Body of pancreas (tissue), 4 donors: Measurements from ENCODE around the gene CDAN1. TPM values are rescaled to one million over a fixed set of nuclear protein-coding genes. Genes with fewer than 3 reads are reported as not detected.

Source experiments
- ATAC-seq: fragments of 150-250 bp; one replicate; pipeline ENCODE4 v1.9.1; 2016
- DNase-seq, 4 donors: peaks; one replicate each; pipeline ENCODE4 v3.0.0-alpha.2; 2019
- H3K27ac ChIP-seq, 4 donors: fragments of 200-600 bp; sonication (generic); 1 replicate in 3 of 4; 2 replicates in 1 of 4; pipeline versions ENCODE4 v1.5.1 to v1.6.1; 2016 to 2019; ENCODE audit warnings: mild to moderate bottlenecking in 1 of 4, mixed read lengths in 1 of 4, moderate library complexity in 1 of 4
- H3K27me3 ChIP-seq, 2 donors: fragments of 200-600 bp; sonication (generic); one replicate each; pipeline ENCODE4 v1.6.0; 2016; ENCODE audit warnings: mild to moderate bottlenecking in 1 of 2
- H3K36me3 ChIP-seq, 2 donors: fragments of 200-600 bp; sonication (generic); replicated peaks in 1 of 2; 2 replicates each; pipeline ENCODE4 v1.5.1; 2016; ENCODE audit warnings: low read depth in 2 of 2; ENCODE audit not compliant: insufficient read depth in 1 of 2
- H3K4me1 ChIP-seq: fragments of 200-600 bp; sonication (generic); one replicate; pipeline ENCODE4 v1.6.0; 2016
- H3K4me3 ChIP-seq, 2 donors: fragments of 200-600 bp; sonication (generic); 1 replicate in 1 of 2; 2 replicates in 1 of 2; pipeline ENCODE4 v1.5.1; 2016 to 2019
- H3K9me3 ChIP-seq, 3 donors: fragments of 200-600 bp; sonication (generic); 1 replicate in 2 of 3; 2 replicates in 1 of 3; pipeline ENCODE4 v1.5.1; 2016
- POLR2A ChIP-seq, 3 donors: fragments of 450-650 bp; IDR thresholded peaks; one replicate each; pipeline ENCODE4 v1.6.1; 2016; ENCODE audit warnings: antibody characterized with exemption in 3 of 3, mild to moderate bottlenecking in 2 of 3
- WGBS, 2 donors: methylation state at CpG; one replicate each; pipeline ENCODE4 v1.1.5; 2017; 5-methylcytosine and 5-hydroxymethylcytosine counted together
- intact Hi-C: fragments of 100-400 bp; cut with DNase I; formaldehyde crosslinking; loops from one replicate; pipeline ENCODE4 v1.15.1; 2023
- total RNA-seq, 2 donors: library from RNA; depleted of rRNA; stranded (reverse); fragments of >200 nt; gene quantifications; one replicate each; pipeline ENCODE4 v1.1.0, GENCODE V29; 2016
- TF ChIP-seq, protein P1 (sequence below), 7 experiments: fragments of 450-650 bp in 4 of 7; fragments of 200-600 bp in 3 of 7; sonication (generic) in 3 of 7; IDR thresholded peaks; one replicate each; pipeline ENCODE4 v1.5.1; 2016 to 2019; ENCODE audit warnings: antibody characterized with exemption in 7 of 7

CDAN1 gene
- total RNA-seq, 2 donors from 2014 or later, result 9.9 to 19.1 TPM

DNA sequence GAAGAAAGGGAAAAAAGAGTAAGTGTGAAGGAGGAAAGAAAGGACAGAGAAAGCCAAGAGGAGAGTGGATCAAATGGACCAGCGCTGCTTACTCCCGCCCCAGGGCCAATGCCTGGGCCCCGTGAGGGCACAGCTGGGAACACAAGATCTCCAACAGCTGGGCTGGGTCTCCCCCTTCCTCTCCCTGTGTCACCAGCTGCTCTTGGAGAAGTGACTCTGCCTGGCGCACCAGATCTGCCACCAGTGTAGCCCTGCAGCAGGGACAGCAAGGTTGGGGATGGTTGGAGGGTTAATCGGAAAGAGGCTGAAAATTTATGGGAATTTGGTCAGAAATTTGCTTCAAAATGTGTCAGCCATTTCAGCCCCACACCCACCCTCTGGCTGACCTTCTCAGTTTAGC lies 8.4 kb downstream of the CDAN1 start:
- Histone ChIP-seq H3K4me3 (no peak overlapping the region), H3K9me3 (no peaks in the 10 kb centered on the region), H3K27me3 (no peaks in the 10 kb centered on the region), H3K36me3 (peaks cover 13 to 46% of the 10 kb centered on the region in 2 donors), H3K27ac (no peak overlapping the region), H3K4me1 (no peaks in the 10 kb centered on the region)
- intact Hi-C loops, result no loop called here
- WGBS, 2 donors, result 96 to 98% methylated on average over 5 of the region's 5 CpGs
- DNase-seq, result no peak
- TF ChIP-seq, protein P1, sequence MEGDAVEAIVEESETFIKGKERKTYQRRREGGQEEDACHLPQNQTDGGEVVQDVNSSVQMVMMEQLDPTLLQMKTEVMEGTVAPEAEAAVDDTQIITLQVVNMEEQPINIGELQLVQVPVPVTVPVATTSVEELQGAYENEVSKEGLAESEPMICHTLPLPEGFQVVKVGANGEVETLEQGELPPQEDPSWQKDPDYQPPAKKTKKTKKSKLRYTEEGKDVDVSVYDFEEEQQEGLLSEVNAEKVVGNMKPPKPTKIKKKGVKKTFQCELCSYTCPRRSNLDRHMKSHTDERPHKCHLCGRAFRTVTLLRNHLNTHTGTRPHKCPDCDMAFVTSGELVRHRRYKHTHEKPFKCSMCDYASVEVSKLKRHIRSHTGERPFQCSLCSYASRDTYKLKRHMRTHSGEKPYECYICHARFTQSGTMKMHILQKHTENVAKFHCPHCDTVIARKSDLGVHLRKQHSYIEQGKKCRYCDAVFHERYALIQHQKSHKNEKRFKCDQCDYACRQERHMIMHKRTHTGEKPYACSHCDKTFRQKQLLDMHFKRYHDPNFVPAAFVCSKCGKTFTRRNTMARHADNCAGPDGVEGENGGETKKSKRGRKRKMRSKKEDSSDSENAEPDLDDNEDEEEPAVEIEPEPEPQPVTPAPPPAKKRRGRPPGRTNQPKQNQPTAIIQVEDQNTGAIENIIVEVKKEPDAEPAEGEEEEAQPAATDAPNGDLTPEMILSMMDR (IDR thresholded peaks at IDR 0.05), result no peak
- TF ChIP-seq POLR2A (IDR thresholded peaks at IDR 0.05), result no peak
- no peak for ATAC-seq

DNA sequence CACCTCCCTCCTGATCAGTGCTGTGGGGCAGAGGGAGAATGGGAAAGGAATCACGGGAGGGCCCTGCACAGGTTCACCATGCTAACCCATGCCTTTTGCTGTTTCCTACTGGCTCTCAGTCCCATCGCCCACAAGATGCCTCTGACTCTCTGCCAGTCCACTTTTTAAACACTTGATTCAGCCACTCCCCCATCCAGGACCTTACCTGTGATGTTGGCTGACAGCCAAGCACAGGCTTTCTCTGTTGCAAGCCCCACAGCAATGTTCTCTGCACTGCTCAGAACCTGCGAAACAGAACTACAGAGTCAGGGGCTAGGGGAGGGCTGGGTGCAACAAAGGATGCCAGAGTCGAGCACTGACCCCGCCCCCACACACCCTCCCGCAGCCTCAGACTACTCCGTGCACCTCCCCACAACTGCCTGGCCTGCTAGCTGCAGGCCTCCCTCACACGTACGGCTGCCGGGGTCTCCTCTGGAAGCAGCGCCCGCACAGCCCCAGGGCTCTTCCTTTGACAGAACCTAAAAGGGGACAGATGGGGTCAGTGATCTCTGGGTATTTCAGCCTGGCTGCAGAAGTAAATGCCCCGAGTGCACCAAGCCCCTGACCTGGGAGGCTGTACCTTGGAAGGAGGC lies 9.1 kb downstream of the CDAN1 start:
- TF ChIP-seq POLR2A (IDR thresholded peaks at IDR 0.05), result no peak
- TF ChIP-seq, protein P1 (IDR thresholded peaks at IDR 0.05), result no peak
- Histone ChIP-seq H3K9me3 (no peaks in the 10 kb centered on the region), H3K36me3 (peaks cover 13 to 46% of the 10 kb centered on the region in 2 donors), H3K4me1 (no peaks in the 10 kb centered on the region), H3K27me3 (no peaks in the 10 kb centered on the region), H3K4me3 (no peak overlapping the region), H3K27ac (no peak overlapping the region)
- ATAC-seq (peak; percentile 25), DNase-seq (no peak)
- intact Hi-C loops, result no loop called here
- WGBS, 2 donors, result 91% methylated on average over 8 to 13 of the region's 13 CpGs

DNA sequence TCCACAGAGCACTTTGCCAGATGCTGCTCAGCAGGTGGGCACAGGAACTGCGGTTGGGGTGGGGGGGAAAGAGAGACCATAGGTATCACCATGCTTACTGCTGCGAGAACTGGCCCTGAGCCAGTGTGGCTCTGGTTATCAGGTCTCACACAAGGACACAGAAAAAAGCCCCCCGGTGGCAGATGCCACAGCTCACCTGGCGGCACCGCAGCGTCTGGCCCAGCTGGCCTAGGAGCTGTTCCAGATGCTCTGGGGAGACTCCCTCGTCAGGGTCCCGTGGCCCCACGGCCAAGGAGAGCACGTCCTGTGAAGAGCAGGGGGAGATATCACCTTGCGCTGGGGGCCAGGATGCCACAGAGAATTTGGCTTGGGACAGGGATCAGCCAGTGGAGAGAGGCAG lies 10.8 kb downstream of the CDAN1 start:
- ATAC-seq, result no peak
- peaks cover 0 to 37% of the 10 kb centered on the region in 2 donors for H3K36me3 ChIP-seq
- H3K27ac ChIP-seq, result no peak overlapping the region
- no peaks in the 10 kb centered on the region for H3K27me3 ChIP-seq
- no peak for DNase-seq
- H3K9me3 ChIP-seq, result no peaks in the 10 kb centered on the region
- WGBS, 2 donors, result 75 to 82% methylated on average over 10 to 11 of the region's 11 CpGs
- intact Hi-C loops, result no loop called here
- no peaks in the 10 kb centered on the region for H3K4me1 ChIP-seq
- H3K4me3 ChIP-seq, result no peak overlapping the region
- TF ChIP-seq, protein P1 (IDR thresholded peaks at IDR 0.05), result no peak
- no peak for TF ChIP-seq POLR2A (IDR thresholded peaks at IDR 0.05)

DNA sequence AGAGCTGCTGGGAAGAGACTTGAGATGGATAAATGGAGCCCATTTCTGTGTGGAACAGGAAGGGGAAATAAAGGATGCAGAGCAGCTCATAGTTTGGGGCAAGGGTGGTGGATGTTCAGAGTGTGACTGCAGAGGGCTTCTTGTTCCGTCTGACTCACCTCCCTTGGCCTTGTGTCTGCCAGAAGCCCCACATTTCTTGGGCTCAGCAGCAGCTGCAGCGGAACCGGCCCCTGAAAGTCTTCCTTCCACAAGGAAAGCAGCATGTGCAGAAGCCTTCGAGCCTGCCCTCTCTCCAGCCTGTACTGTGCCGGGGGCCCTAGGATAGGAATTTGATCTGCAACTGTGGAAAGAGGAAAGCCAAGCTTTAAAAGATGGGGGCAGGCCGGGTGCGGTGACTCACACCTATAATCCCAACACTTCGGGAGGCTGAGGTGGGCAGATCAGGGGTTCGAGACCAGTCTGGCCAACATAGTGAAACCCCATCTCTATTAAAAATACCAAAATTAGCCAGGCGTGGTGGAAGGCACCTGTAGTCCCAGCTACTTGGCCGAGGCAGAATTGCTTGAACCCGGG lies 11.5 kb downstream of the CDAN1 start:
- Histone ChIP-seq H3K9me3 (no peaks in the 10 kb centered on the region), H3K36me3 (peaks cover 0 to 32% of the 10 kb centered on the region in 2 donors), H3K4me1 (no peaks in the 10 kb centered on the region), H3K4me3 (no peak overlapping the region), H3K27ac (no peak overlapping the region), H3K27me3 (no peaks in the 10 kb centered on the region)
- TF ChIP-seq POLR2A (IDR thresholded peaks at IDR 0.05), result no peak
- TF ChIP-seq, protein P1 (IDR thresholded peaks at IDR 0.05), result no peak
- intact Hi-C loops, result no loop called here
- DNase-seq (no peak), ATAC-seq (no peak)
- WGBS, 2 donors, result 90 to 94% methylated on average over 12 of the region's 12 CpGs

DNA sequence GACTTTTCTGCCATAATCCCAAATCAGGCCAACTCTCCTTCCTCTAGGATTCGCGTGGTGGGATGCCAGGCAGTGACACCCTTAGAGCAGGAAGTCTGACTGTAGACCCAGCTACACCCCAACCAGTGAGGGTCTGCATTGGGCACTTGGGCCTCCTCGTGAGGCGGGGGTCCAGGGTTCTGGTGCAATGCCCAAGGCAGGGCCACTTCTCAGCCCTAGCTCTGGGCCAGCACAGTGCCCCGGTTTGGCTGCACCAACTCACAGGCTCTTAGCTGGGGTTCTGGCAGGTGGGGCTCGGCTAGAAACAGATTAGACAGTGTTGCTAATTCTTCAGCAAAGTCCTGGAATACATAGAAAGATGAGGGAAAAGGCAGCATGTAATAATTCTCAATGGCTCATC lies 12.7 kb downstream of the CDAN1 start:
- intact Hi-C loops, result no loop called here
- TF ChIP-seq POLR2A (IDR thresholded peaks at IDR 0.05), result no peak
- TF ChIP-seq, protein P1 (IDR thresholded peaks at IDR 0.05), result no peak
- Histone ChIP-seq H3K27ac (no peak overlapping the region), H3K4me1 (no peaks in the 10 kb centered on the region), H3K27me3 (no peaks in the 10 kb centered on the region), H3K4me3 (no peak overlapping the region), H3K9me3 (no peaks in the 10 kb centered on the region), H3K36me3 (peaks cover 0 to 24% of the 10 kb centered on the region in 2 donors)
- ATAC-seq (no peak), DNase-seq (no peak)
- WGBS, 2 donors, result 78 to 85% methylated on average over 4 to 6 of the region's 6 CpGs
